ENCODE results near the gene CDC123. TPM values are rescaled to one million over a fixed set of nuclear protein-coding genes. Genes with fewer than 3 reads are reported as not detected.

The CDC123 gene
- total RNA-seq, 1 experiment from 2014 or later: 153 TPM

DNA sequence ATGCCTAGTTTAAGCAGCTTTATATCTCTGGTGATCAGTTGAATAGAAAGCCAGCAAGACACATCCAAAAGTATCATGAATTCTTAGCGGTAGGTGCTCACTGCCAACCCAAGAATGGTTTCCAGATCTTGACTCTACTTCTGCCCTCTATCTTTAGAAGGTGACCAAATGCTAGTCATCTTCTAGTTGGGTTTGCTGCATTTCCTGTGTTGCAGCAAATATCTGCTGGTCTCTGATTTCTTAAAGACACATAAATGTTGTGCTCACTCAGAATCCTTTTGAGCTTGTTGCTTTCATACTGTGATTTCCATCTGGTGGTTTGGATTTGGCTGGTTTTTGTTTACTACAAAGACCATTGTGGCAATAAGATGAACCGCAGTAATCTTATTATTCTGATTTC, 2.2 kb downstream of the CDC123 start (continued):
- TF ChIP-seq, protein P1, sequence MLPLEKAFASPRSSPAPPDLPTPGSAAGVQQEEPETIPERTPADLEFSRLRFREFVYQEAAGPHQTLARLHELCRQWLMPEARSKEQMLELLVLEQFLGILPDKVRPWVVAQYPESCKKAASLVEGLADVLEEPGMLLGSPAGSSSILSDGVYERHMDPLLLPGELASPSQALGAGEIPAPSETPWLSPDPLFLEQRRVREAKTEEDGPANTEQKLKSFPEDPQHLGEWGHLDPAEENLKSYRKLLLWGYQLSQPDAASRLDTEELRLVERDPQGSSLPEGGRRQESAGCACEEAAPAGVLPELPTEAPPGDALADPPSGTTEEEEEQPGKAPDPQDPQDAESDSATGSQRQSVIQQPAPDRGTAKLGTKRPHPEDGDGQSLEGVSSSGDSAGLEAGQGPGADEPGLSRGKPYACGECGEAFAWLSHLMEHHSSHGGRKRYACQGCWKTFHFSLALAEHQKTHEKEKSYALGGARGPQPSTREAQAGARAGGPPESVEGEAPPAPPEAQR (CRISPR knock-in tag; IDR thresholded peaks at IDR 0.05): no peak
- TF ChIP-seq ZNF416 (CRISPR knock-in tag; IDR thresholded peaks at IDR 0.05) (no peak), FOXJ3 (CRISPR knock-in tag; IDR thresholded peaks at IDR 0.05; ENCODE audit: borderline replicate concordance) (no peak), IRF2 (CRISPR knock-in tag; IDR thresholded peaks at IDR 0.05; ENCODE audit: borderline replicate concordance, low read depth) (no peak), ATF3 (CRISPR knock-in tag; conservative IDR thresholded peaks at IDR 0.05) (no peak), ZNF317 (CRISPR knock-in tag; IDR thresholded peaks at IDR 0.05; ENCODE audit: borderline replicate concordance, low read depth) (no peak), NR1H2 (CRISPR knock-in tag; IDR thresholded peaks at IDR 0.05) (no peak), ZBTB43 (CRISPR knock-in tag; IDR thresholded peaks at IDR 0.05) (no peak), FOXP4 (CRISPR knock-in tag; IDR thresholded peaks at IDR 0.05) (no peak), FOXK1 (CRISPR knock-in tag; IDR thresholded peaks at IDR 0.05) (no peak), NR2C2 (CRISPR knock-in tag; IDR thresholded peaks at IDR 0.05) (no peak), HMGA2 (CRISPR knock-in tag; IDR thresholded peaks at IDR 0.05) (no peak)

DNA sequence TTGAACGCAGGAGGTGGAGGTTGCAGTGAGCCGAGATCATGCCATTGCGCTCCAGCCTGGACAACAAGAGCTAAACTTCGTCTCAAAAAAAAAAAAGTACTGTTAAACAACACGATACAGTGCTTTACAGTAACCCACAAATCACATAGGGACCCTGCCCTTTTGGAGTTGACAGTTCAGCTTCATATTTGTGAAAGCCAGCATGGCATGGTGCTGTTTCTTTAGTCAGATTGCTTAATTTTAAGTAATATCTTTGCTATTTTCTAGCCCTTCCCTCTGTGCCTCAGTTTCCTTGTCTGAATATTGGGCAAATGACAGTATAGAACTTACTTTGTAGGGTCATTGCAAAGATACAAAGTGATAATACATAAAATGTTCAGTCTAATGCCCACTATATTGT, 4.9 kb downstream of the CDC123 start:
- Mint-ChIP-seq H3K27ac (no peak overlapping the region), H3K36me3 (peaks cover 40% of the 10 kb centered on the region), H3K4me1 (peaks cover 10% of the 10 kb centered on the region), H3K4me3 (no peak overlapping the region), H3K9me3 (peaks cover 3% of the 10 kb centered on the region; the same call in 1 of the 2 replicates), H3K27me3 (ENCODE audit: low read depth) (no peaks in the 10 kb centered on the region)
- ChIA-PET POLR2A (no interaction called here), CTCF (no interaction called here)
- ATAC-seq (no peak), DNase-seq (ENCODE audit: low spot score) (no peak)
- TF ChIP-seq MAX (CRISPR knock-in tag; IDR thresholded peaks at IDR 0.05): no peak
- TF ChIP-seq, protein P2, sequence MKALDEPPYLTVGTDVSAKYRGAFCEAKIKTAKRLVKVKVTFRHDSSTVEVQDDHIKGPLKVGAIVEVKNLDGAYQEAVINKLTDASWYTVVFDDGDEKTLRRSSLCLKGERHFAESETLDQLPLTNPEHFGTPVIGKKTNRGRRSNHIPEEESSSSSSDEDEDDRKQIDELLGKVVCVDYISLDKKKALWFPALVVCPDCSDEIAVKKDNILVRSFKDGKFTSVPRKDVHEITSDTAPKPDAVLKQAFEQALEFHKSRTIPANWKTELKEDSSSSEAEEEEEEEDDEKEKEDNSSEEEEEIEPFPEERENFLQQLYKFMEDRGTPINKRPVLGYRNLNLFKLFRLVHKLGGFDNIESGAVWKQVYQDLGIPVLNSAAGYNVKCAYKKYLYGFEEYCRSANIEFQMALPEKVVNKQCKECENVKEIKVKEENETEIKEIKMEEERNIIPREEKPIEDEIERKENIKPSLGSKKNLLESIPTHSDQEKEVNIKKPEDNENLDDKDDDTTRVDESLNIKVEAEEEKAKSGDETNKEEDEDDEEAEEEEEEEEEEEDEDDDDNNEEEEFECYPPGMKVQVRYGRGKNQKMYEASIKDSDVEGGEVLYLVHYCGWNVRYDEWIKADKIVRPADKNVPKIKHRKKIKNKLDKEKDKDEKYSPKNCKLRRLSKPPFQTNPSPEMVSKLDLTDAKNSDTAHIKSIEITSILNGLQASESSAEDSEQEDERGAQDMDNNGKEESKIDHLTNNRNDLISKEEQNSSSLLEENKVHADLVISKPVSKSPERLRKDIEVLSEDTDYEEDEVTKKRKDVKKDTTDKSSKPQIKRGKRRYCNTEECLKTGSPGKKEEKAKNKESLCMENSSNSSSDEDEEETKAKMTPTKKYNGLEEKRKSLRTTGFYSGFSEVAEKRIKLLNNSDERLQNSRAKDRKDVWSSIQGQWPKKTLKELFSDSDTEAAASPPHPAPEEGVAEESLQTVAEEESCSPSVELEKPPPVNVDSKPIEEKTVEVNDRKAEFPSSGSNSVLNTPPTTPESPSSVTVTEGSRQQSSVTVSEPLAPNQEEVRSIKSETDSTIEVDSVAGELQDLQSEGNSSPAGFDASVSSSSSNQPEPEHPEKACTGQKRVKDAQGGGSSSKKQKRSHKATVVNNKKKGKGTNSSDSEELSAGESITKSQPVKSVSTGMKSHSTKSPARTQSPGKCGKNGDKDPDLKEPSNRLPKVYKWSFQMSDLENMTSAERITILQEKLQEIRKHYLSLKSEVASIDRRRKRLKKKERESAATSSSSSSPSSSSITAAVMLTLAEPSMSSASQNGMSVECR (CRISPR knock-in tag; IDR thresholded peaks at IDR 0.05; ENCODE audit: borderline replicate concordance): no peak
- TF ChIP-seq GABPB1 (CRISPR knock-in tag; IDR thresholded peaks at IDR 0.05): no peak
- no peak for TF ChIP-seq ERG (CRISPR knock-in tag; IDR thresholded peaks at IDR 0.05)
- no peak for TF ChIP-seq NFE2L1 (CRISPR knock-in tag; IDR thresholded peaks at IDR 0.05)
- TF ChIP-seq KAT7 (CRISPR knock-in tag; IDR thresholded peaks at IDR 0.05; ENCODE audit: borderline replicate concordance): no peak
- TF ChIP-seq, protein P3, sequence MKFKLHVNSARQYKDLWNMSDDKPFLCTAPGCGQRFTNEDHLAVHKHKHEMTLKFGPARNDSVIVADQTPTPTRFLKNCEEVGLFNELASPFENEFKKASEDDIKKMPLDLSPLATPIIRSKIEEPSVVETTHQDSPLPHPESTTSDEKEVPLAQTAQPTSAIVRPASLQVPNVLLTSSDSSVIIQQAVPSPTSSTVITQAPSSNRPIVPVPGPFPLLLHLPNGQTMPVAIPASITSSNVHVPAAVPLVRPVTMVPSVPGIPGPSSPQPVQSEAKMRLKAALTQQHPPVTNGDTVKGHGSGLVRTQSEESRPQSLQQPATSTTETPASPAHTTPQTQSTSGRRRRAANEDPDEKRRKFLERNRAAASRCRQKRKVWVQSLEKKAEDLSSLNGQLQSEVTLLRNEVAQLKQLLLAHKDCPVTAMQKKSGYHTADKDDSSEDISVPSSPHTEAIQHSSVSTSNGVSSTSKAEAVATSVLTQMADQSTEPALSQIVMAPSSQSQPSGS (CRISPR knock-in tag; IDR thresholded peaks at IDR 0.05; ENCODE audit: borderline replicate concordance, low read depth): no peak
- no peak for TF ChIP-seq PRRX2 (CRISPR knock-in tag; IDR thresholded peaks at IDR 0.05)
- TF ChIP-seq SMAD4 (CRISPR knock-in tag; IDR thresholded peaks at IDR 0.05): no peak
- no peak for TF ChIP-seq CREM (CRISPR knock-in tag; IDR thresholded peaks at IDR 0.05)
- TF ChIP-seq, protein P4, sequence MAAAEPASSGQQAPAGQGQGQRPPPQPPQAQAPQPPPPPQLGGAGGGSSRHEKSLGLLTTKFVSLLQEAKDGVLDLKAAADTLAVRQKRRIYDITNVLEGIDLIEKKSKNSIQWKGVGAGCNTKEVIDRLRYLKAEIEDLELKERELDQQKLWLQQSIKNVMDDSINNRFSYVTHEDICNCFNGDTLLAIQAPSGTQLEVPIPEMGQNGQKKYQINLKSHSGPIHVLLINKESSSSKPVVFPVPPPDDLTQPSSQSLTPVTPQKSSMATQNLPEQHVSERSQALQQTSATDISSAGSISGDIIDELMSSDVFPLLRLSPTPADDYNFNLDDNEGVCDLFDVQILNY (CRISPR knock-in tag; IDR thresholded peaks at IDR 0.05): no peak
- no peak for TF ChIP-seq ATF1 (CRISPR knock-in tag; IDR thresholded peaks at IDR 0.05)
- no peak for TF ChIP-seq JAZF1 (CRISPR knock-in tag; IDR thresholded peaks at IDR 0.05)
- no peak for TF ChIP-seq HMGA2 (CRISPR knock-in tag; IDR thresholded peaks at IDR 0.05)
